HCT116 (cell line): ENCODE measurements around the gene PIK3R2. TPM values are rescaled to one million over a fixed set of nuclear protein-coding genes. Genes with fewer than 3 reads are reported as not detected.

ENCODE experiments used
- ATAC-seq: fragments of 200-7000 bp; cut with Tn5 transposase; 2 replicates; pipeline ENCODE4 v1.9.1; 2020; ENCODE audit warnings: mild to moderate bottlenecking, moderate library complexity
- BruUV-seq: library from RNA; stranded (reverse); fragments of 400-500 nt; replicated peaks from 2 replicates; lab custom pipeline; 2021; lab: Mats Ljungman, UMichigan
- CTCF ChIA-PET: fragments of 300-600 bp; sonication (Branson Sonifier 250); formaldehyde crosslinking; loops from one replicate; lab custom pipeline; 2021; ENCODE audit warnings: antibody characterized with exemption; lab: Charles Lee
- POLR2A ChIA-PET: fragments of 300-600, 350-600 bp; sonication (Branson Sonifier 250); formaldehyde crosslinking; loops from one replicate; lab custom pipeline; 2021; ENCODE audit warnings: antibody characterized with exemption; lab: Charles Lee
- RAD21 ChIA-PET, 2 experiments: fragments of 300-600 bp; sonication (Branson Sonifier 250); formaldehyde crosslinking; loops; one replicate each; lab custom pipeline; 2023; ENCODE audit warnings: low total read pairs in 2 of 2; ENCODE audit not compliant: uncharacterized antibody in 2 of 2, unreplicated experiment in 2 of 2, low non-redundant PET in 1 of 2; lab: Charles Lee
- DNase-seq: peaks from one replicate; pipeline ENCODE4 v3.0.0-alpha.2; 2010; ENCODE audit warnings: low read depth, low spot score
- H2AFZ ChIP-seq: fragments of 200-600 bp; shearing (Covaris generic), sonication (generic); 2 replicates; pipeline ENCODE4 v1.6.1; 2017; ENCODE audit warnings: low read depth, mixed run types, mixed read lengths, antibody characterized with exemption, low read length; ENCODE audit not compliant: poor library complexity, severe bottlenecking
- H3K27ac ChIP-seq: 2 replicates; pipeline ENCODE4 v1.5.1; 2012; ENCODE audit warnings: low read depth, low read length
- H3K27me3 ChIP-seq: fragments of 200-600 bp; sonication (generic); 2 replicates; pipeline ENCODE4 v1.6.1; 2016; ENCODE audit warnings: mixed run types, low read length, mixed read lengths; ENCODE audit not compliant: insufficient read depth
- H3K36me3 ChIP-seq, 2 experiments: fragments of 200-500 bp in 1 of 2; fragments of 200-600 bp in 1 of 2; sonication (Bioruptor generic) in 1 of 2; sonication (generic) in 1 of 2; 2 replicates each; pipeline versions ENCODE4 v1.5.1 to v1.6.1; 2014 to 2016; ENCODE audit warnings: low read length in 2 of 2, inconsistent platforms in 1 of 2, mixed read lengths in 1 of 2, mixed run types in 1 of 2; ENCODE audit not compliant: insufficient read depth in 2 of 2, control insufficient read depth in 1 of 2
- H3K4me1 ChIP-seq, 2 experiments: fragments of 200-600 bp in 1 of 2; sonication (generic) in 1 of 2; 2 replicates each; pipeline versions ENCODE4 v1.5.1 to v1.6.1; 2012 to 2017; ENCODE audit warnings: low read length in 2 of 2, inconsistent platforms in 1 of 2, mild to moderate bottlenecking in 1 of 2, mixed read lengths in 1 of 2, mixed run types in 1 of 2, moderate library complexity in 1 of 2; ENCODE audit not compliant: insufficient read depth in 2 of 2, control insufficient read depth in 1 of 2
- H3K4me2 ChIP-seq: fragments of 200-600 bp; sonication (generic); 2 replicates; pipeline ENCODE4 v1.6.1; 2017; ENCODE audit warnings: mixed run types, low read length, mixed read lengths
- H3K4me3 ChIP-seq, 2 experiments: fragments of 200-600 bp in 1 of 2; sonication (generic) in 1 of 2; replicated peaks in 1 of 2; 2 replicates each; pipeline ENCODE4 v1.5.1; 2011 to 2016; ENCODE audit warnings: low read length in 2 of 2, control low read depth in 1 of 2, low read depth in 1 of 2, mild to moderate bottlenecking in 1 of 2, mixed read lengths in 1 of 2, mixed run types in 1 of 2
- H3K79me2 ChIP-seq: fragments of 200-600 bp; sonication (generic); 2 replicates; pipeline ENCODE4 v1.6.1; 2017; ENCODE audit warnings: mild to moderate bottlenecking, mixed run types, low read length, moderate library complexity, mixed read lengths; ENCODE audit not compliant: insufficient read depth
- H3K9ac ChIP-seq: fragments of 200-600 bp; sonication (generic); 2 replicates; pipeline ENCODE4 v1.6.1; 2016; ENCODE audit warnings: low read length, mixed read lengths
- H3K9me2 ChIP-seq: fragments of 200-600 bp; sonication (generic), shearing (Covaris generic); 2 replicates; pipeline ENCODE4 v1.6.1; 2017; ENCODE audit warnings: mixed run types, mild to moderate bottlenecking, moderate library complexity; ENCODE audit not compliant: insufficient read depth
- H3K9me3 ChIP-seq, 2 experiments: fragments of 200-500 bp in 1 of 2; fragments of 200-600 bp in 1 of 2; sonication (Bioruptor generic) in 1 of 2; sonication (generic) in 1 of 2; 2 replicates each; pipeline ENCODE4 v1.6.1; 2014 to 2017; ENCODE audit warnings: low read length in 2 of 2, mixed read lengths in 2 of 2, inconsistent platforms in 1 of 2, low read depth in 1 of 2, mild to moderate bottlenecking in 1 of 2, mixed run types in 1 of 2, moderate library complexity in 1 of 2; ENCODE audit not compliant: control insufficient read depth in 1 of 2, insufficient read depth in 1 of 2
- H4K20me1 ChIP-seq: fragments of 200-600 bp; sonication (generic), shearing (Covaris generic); 2 replicates; pipeline ENCODE4 v1.6.1; 2017; ENCODE audit warnings: mixed run types, mild to moderate bottlenecking, moderate library complexity; ENCODE audit not compliant: insufficient read depth
- CBX3 ChIP-seq: IDR thresholded peaks from 2 replicates; pipeline ENCODE4 v1.6.1; 2012; ENCODE audit warnings: low read depth
- ELF1 ChIP-seq: IDR thresholded peaks from 2 replicates; pipeline ENCODE4 v1.6.1; 2012; ENCODE audit warnings: low read depth, borderline replicate concordance
- EZH2 ChIP-seq: fragments of 200-600 bp; sonication (generic); IDR thresholded peaks from 2 replicates; pipeline ENCODE4 v1.6.1; 2017; ENCODE audit warnings: antibody characterized with exemption, mixed run types
- EZH2phosphoT487 ChIP-seq: fragments of 200-600 bp; IDR thresholded peaks from 2 replicates; pipeline ENCODE4 v1.6.1; 2018; ENCODE audit warnings: antibody characterized with exemption, borderline replicate concordance
- SIN3A ChIP-seq: IDR thresholded peaks from 2 replicates; pipeline ENCODE4 v1.6.1; 2012; ENCODE audit warnings: low read depth
- SP1 ChIP-seq: IDR thresholded peaks from 2 replicates; pipeline ENCODE4 v1.6.1; 2012; ENCODE audit warnings: low read depth
- SRF ChIP-seq: IDR thresholded peaks from 2 replicates; pipeline ENCODE4 v1.6.1; 2012; ENCODE audit warnings: low read depth
- TCF7L2 ChIP-seq: IDR thresholded peaks from 2 replicates; pipeline ENCODE4 v1.7.0; 2011; ENCODE audit warnings: borderline replicate concordance, inconsistent platforms; ENCODE audit not compliant: insufficient read depth, insufficient read length; ENCODE audit errors: extremely low read depth
- YY1 ChIP-seq: IDR thresholded peaks from 2 replicates; pipeline ENCODE4 v1.6.1; 2011; ENCODE audit warnings: low read length, low read depth, moderate library complexity, mild to moderate bottlenecking; ENCODE audit not compliant: insufficient replicate concordance; ENCODE audit errors: extremely low read depth
- ZBTB33 ChIP-seq: IDR thresholded peaks from 2 replicates; pipeline ENCODE4 v1.6.1; 2011; ENCODE audit warnings: mild to moderate bottlenecking, low read length, moderate library complexity; ENCODE audit not compliant: insufficient replicate concordance; ENCODE audit errors: extremely low read depth
- ZFX ChIP-seq: fragments of 450-650 bp; IDR thresholded peaks from 2 replicates; pipeline ENCODE4 v1.6.1; 2017
- ZNF274 ChIP-seq: fragments of 200-500 bp; sonication (Bioruptor generic); IDR thresholded peaks from 2 replicates; pipeline ENCODE4 v1.6.1; 2014; ENCODE audit warnings: mild to moderate bottlenecking, low read depth, low read length, inconsistent platforms
- intact Hi-C: fragments of 100-400 bp; cut with micrococcal nuclease; formaldehyde crosslinking; loops from 2 replicates; pipeline ENCODE4 v1.10.0; 2022
- total RNA-seq: library from RNA; stranded (reverse); gene quantifications from one replicate; pipeline ENCODE4 v1.2.1, GENCODE V29; 2021; ENCODE audit not compliant: unreplicated experiment
- TF ChIP-seq, protein P1 (sequence below): IDR thresholded peaks from 2 replicates; pipeline ENCODE4 v1.6.1; 2012
- TF ChIP-seq, protein P2 (sequence below): IDR thresholded peaks from 2 replicates; pipeline ENCODE4 v1.6.1; 2012; ENCODE audit warnings: low read depth

Gene PIK3R2
- total RNA-seq, 1 experiment from 2014 or later: 53.4 TPM

- no peak overlapping the region for H3K4me2 ChIP-seq
- H3K9me3 ChIP-seq: no peaks in the 10 kb centered on the region
- DNase-seq: no peak
- H3K27me3 ChIP-seq: no peaks in the 10 kb centered on the region
- no peak overlapping the region for H3K4me3 ChIP-seq
- ATAC-seq: no peak
- H3K27ac ChIP-seq: no peak overlapping the region
- no peak overlapping the region for H3K9ac ChIP-seq
- TF ChIP-seq, protein P1, sequence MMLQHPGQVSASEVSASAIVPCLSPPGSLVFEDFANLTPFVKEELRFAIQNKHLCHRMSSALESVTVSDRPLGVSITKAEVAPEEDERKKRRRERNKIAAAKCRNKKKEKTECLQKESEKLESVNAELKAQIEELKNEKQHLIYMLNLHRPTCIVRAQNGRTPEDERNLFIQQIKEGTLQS: no peak
- TF ChIP-seq ZFX: no peak
- no peak for TF ChIP-seq YY1
- TF ChIP-seq ELF1: no peak
- TF ChIP-seq SRF: no peak
- no peak for TF ChIP-seq EZH2phosphoT487
- TF ChIP-seq, protein P2, sequence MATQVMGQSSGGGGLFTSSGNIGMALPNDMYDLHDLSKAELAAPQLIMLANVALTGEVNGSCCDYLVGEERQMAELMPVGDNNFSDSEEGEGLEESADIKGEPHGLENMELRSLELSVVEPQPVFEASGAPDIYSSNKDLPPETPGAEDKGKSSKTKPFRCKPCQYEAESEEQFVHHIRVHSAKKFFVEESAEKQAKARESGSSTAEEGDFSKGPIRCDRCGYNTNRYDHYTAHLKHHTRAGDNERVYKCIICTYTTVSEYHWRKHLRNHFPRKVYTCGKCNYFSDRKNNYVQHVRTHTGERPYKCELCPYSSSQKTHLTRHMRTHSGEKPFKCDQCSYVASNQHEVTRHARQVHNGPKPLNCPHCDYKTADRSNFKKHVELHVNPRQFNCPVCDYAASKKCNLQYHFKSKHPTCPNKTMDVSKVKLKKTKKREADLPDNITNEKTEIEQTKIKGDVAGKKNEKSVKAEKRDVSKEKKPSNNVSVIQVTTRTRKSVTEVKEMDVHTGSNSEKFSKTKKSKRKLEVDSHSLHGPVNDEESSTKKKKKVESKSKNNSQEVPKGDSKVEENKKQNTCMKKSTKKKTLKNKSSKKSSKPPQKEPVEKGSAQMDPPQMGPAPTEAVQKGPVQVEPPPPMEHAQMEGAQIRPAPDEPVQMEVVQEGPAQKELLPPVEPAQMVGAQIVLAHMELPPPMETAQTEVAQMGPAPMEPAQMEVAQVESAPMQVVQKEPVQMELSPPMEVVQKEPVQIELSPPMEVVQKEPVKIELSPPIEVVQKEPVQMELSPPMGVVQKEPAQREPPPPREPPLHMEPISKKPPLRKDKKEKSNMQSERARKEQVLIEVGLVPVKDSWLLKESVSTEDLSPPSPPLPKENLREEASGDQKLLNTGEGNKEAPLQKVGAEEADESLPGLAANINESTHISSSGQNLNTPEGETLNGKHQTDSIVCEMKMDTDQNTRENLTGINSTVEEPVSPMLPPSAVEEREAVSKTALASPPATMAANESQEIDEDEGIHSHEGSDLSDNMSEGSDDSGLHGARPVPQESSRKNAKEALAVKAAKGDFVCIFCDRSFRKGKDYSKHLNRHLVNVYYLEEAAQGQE: no peak
- no peak for TF ChIP-seq ZNF274
- no peak for TF ChIP-seq ZBTB33
- TF ChIP-seq CBX3: no peak
- no peak for TF ChIP-seq TCF7L2
- TF ChIP-seq SP1: no peak
- no peak for TF ChIP-seq SIN3A
- no peak for TF ChIP-seq EZH2
- ChIA-PET POLR2A (no interaction called here), CTCF (no interaction called here), RAD21 (no interaction called here)
- H3K4me1 ChIP-seq: peaks cover 11 to 28% of the 10 kb centered on the region in 2 experiments
- H2AFZ ChIP-seq: no peak overlapping the region
- no peaks in the 10 kb centered on the region for H4K20me1 ChIP-seq
- BruUV-seq: no TSS peak
- H3K9me2 ChIP-seq: no peaks in the 10 kb centered on the region
- H3K36me3 ChIP-seq: no peaks in the 10 kb centered on the region
- H3K79me2 ChIP-seq: no peaks in the 10 kb centered on the region
- intact Hi-C loops: no loop called here
These were observed 65.2 kb downstream of the PIK3R2 start for GRCh38 chr19:18218159-18218558.
